Epithelial cell of alveolus of lung (primary cell): ENCODE measurements around the gene ENHO. TPM values are rescaled to one million over a fixed set of nuclear protein-coding genes. Genes with fewer than 3 reads are reported as not detected.

Experiments
- total RNA-seq: library from RNA; depleted of rRNA; stranded (reverse); fragments of >200 nt; gene quantifications from 2 replicates; pipeline ENCODE4 v1.2.1, GENCODE V29; 2015

Gene ENHO
- not detected in 2 replicates for total RNA-seq

DNA sequence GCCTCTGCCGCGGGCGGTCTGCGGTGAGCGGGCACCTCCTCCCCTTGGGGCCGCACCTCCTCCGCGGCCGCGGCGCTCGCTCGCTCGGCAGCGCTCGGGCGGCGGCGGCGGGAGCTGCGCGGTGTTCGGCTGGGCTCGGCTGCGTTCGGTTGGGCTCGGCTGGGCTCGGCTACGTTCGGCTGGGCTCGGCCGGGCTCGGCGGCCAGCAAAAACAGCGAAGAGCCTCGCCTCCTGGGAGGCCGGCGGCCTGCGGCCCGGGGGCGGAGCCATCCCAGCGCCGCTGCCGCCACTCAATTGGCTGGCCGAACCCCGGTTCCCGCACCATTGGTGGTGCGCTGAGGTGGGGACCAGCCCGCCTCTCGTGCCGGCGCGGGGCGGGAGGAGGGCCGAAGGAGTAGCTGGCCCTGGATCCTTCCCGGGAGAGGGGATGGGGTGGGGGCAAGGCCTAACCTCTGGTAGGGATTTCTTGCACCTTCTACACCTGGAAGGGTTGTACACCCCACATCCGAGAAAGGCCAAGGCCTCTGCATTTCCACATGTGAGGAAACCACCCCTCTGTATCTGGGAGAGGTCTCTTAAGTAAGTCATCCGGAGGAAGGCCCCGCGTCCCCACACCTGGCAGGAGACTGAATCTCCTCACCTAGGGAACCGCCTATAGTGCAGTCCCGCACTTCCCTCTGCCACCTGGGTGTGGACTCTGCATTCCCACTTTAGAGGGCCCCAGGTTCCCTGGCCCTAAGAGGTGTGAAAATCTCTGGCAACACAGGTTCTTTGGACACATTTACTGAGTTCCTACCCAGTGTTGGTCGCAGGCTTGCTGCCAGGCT, at the start of gene ENHO:
Gene ENHO, minus strand, starts transcription at position 20 of the 827 bp plus-strand sequence. CDS start 1,295 bp downstream, outside the sequence.

Other genes starting within 250 kb of the ENHO start
- gene KIF24, start 193.7 kb downstream of the ENHO start, total RNA-seq, result 2.1 and 2.5 TPM in 2 replicates
- 27.1 and 46.0 TPM in 2 replicates for gene NUDT2, start 193.4 kb downstream of the ENHO start, total RNA-seq
- 1.3 and 2.1 TPM in 2 replicates for gene MYORG, start 146.1 kb downstream of the ENHO start, total RNA-seq
- gene FAM219A, start 64.4 kb downstream of the ENHO start, total RNA-seq, result 12.5 and 13.4 TPM in 2 replicates
- not detected in 2 replicates for gene DNAI1, start 64.2 kb downstream of the ENHO start, total RNA-seq
- 1.1 TPM in 1 of 2 replicates, not detected in the other for gene CNTFR, start 66.7 kb upstream of the ENHO start, total RNA-seq
- 30.1 and 42.9 TPM in 2 replicates for gene RPP25L, start 89.1 kb upstream of the ENHO start, total RNA-seq
- gene DCTN3, start 97.5 kb upstream of the ENHO start, total RNA-seq, result 115 and 177 TPM in 2 replicates
- gene ARID3C, start 106.1 kb upstream of the ENHO start, total RNA-seq, result 0.13 TPM in 1 of 2 replicates, not detected in the other
- gene SIGMAR1, start 114.8 kb upstream of the ENHO start, total RNA-seq, result 99.2 and 152 TPM in 2 replicates
- 18.5 and 34.5 TPM in 2 replicates for gene GALT, start 123.7 kb upstream of the ENHO start, total RNA-seq
- gene IL11RA, start 129.2 kb upstream of the ENHO start, total RNA-seq, result 10.2 and 13.3 TPM in 2 replicates
- gene CCL27, start 139.7 kb upstream of the ENHO start, total RNA-seq, result 0.39 TPM in 1 of 2 replicates, not detected in the other
- gene CCL19, start 168.3 kb upstream of the ENHO start, total RNA-seq, result not detected in 2 replicates
- gene CCL21, start 187.1 kb upstream of the ENHO start, total RNA-seq, result not detected in 2 replicates